Heart left ventricle (tissue), 13 donors: Measurements from ENCODE around the gene C11orf21.

ENCODE experiments used
- CTCF ChIP-seq, 12 donors: fragments of 200-600 bp; sonication (generic) in 4 of 12; IDR thresholded peaks; one replicate each; pipeline versions ENCODE4 v1.5.0 to v1.8.0; 2018 to 2022; ENCODE audit warnings: antibody characterized with exemption in 12 of 12, mild to moderate bottlenecking in 5 of 12
- POLR2A ChIP-seq, 2 donors: fragments of 450-650 bp; IDR thresholded peaks; one replicate each; pipeline ENCODE4 v1.6.1; 2017; ENCODE audit warnings: antibody characterized with exemption in 2 of 2, mild to moderate bottlenecking in 2 of 2, moderate library complexity in 2 of 2
- donor health status: ischemic (EF 13 %, LVEDD 7.1; RV severe dilation, severe dysfunction).
- donor health status: DM: no; HTN: yes; CAD: no.
- donor health status: DM: no; HTN: no; CAD: no.
- donor health status: ischemic (EF 25% LVEDD 6.9; RV normal size, moderate dysfunction).
- donor health status: ischemic (EF 25% LVEDD 5.7; RV mildly dilated, moderate dysfunction).
- donor health status: ischemic (EF 35%, LVEDD 5.7; RV mildly dilated, moderate dysfunction).
- donor health status: nonischemic (EF 11% LVEDD 7.7; RV severe dilation, severe dysfunction).
- donor health status: DM: yes; HTN: yes; CAD: no.
- donor health status: PGD.
- donor health status: ischemic (EF 29% LVEDD 5.4; RV normal size, mild dysfunction).
- donor health status: nonischemic (EF 23%, LVEDD 6.1; RV moderate dilation, normal function).

- TF ChIP-seq CTCF (IDR thresholded peaks at IDR 0.05) (no peak), POLR2A (IDR thresholded peaks at IDR 0.05) (no peak)
These were observed 14.6 kb upstream of the C11orf21 start for GRCh38 chr11:2316169-2316962.
